Left ventricle myocardium inferior (tissue), 1 donor: ENCODE data around the gene CYS1. TPM values are rescaled to one million over a fixed set of nuclear protein-coding genes. Genes with fewer than 3 reads are reported as not detected.

Source experiments
- total RNA-seq: library from RNA; stranded (reverse); fragmentation: NEBNext Ultra II Directional; extraction: Animal tissue kit (Norgen Biotek cat#: 25700); gene quantifications from one replicate; pipeline ENCODE4 v1.2.1, GENCODE V29; 2021
- donor health status: DM: no; HTN: yes; CAD: no; lungs with severe emphysema.

Gene CYS1
- total RNA-seq, 1 donor from 2014 or later, result 3.3 TPM

Other genes starting within 250 kb of the CYS1 start
- 4.2 TPM for gene TAF1B, start 236.9 kb downstream of the CYS1 start, total RNA-seq
- 0.69 TPM for gene GRHL1, start 128.7 kb downstream of the CYS1 start, total RNA-seq
- gene KLF11, start 36.9 kb downstream of the CYS1 start, total RNA-seq, result 20.8 TPM
- gene RRM2, start 42.3 kb upstream of the CYS1 start, total RNA-seq, result 2.1 TPM
- gene HPCAL1, start 222.5 kb upstream of the CYS1 start, total RNA-seq, result 29.4 TPM